ENCODE measurements around the gene NCR2.
A peak's percentile ranks its signal among the peaks of the same experiment; 100 is the strongest.

Gene NCR2

DNA sequence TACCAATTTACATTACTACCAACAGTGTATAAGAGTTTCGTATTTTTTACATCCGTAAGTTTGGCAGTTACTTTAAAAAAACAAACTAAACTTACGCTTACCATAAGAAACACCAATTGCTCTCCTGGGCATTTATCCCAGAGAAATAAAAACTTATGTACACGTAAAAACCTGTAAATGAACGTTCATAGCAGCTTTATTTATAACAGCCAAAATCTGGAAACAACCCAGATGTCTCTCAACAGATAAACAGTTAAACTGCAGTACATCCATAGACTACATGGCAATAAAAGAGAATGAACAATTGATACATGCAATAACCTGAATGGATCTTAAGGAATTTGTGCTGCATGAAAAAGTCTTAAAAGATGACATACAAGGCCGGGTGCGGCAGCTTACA, 30.7 kb downstream of the NCR2 start:
- DNase-seq = no peak

DNA sequence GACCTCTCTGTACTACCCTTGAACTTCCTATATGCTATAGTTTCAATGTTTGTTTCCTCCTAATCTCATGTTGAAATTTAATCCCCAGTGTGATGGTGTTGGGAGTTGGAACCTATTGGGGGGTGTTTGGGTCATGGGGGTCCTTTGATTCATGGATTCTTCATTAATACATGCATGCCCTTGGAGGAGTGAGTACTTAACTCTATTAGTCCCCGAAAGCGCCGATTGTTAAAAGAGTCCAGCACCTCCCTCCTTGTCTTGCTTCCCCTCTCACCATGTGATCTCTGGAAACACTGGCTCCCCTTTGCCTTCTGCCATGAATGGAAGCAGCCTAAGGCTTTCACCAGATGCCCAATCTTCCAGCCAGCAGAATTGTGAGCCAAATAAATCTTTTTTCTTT, 31.7 kb downstream of the NCR2 start:
- DNase-seq = no peak

- peak; percentile 61 for DNase-seq
Observed at GRCh38 chr6:41367700-41368099, 32.3 kb downstream of the NCR2 start.

DNA sequence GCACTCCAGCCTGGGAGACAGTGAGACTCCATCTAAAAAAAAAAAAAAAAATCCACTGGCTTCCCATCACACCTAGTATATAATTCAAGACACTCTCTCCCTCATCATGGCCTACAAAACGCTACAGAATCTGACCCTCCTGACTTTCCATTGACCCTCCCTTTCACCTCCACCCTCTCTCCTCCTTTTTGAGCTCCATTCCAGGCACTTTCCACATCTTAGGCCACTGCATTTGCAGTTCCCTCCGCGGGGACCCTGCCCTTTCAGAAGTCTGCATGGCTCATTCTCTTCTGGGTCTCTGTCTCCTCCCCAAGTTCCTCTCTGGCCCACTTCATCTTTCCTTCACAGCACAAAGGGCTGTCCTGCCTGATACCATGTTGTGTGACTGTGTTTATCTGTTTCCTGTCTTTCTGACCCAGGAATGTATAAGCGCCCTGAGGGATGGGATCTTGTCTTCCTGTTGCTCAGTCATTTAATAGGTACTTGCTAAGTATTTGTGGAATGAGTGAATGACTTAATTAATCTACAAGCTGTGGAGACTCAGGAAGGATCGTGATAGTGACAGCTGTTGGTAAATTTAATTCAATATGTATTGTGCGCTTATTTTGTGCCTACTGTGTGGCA, 35.2 kb downstream of the NCR2 start:
- DNase-seq = no peak

- no peak for DNase-seq
Observed at GRCh38 chr6:41371461-41371991, 36.1 kb downstream of the NCR2 start.

GRCh38 chr6:41371992-41372831, 36.8 kb downstream of the NCR2 start:
- DNase-seq = no peak

DNA sequence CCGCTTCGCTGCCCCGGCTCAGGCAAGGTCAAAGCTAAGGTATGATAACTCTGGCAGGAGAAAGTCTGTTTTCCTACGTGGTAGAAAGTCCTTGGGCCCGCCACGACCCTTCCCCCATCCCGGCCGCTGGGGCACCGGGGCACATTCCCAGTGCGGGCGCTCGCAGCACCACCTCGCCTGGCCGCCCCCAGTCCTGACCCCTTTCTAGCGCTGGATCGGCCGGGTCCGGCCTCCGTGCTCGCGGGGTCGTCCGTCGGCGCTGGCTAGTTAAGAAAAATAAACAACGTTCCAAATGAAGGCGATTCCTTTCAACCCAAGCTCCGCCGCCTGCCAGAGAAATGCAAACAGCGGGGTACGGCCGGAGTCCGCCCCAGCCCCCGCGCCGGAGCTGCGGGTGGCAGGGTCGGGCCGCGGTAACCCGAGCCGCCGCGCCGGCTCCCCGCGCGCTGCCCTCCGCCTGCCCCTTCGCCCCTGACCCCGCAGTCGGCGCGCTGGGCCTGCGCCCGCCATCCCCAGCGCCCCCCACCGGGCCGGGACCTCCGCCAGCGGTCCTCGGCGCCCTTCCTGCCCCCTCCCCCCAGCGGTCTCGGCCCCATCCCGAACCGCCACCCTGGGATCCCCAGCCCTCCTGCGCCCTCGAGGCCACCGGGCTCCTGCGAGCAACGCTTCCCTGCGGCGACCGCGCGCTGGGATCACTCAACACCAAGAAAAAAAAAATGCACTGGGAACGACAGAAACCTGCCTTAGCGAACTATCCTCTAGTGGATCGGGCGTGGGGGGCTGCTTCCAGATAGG, 37.6 kb downstream of the NCR2 start:
- DNase-seq = no peak

DNA sequence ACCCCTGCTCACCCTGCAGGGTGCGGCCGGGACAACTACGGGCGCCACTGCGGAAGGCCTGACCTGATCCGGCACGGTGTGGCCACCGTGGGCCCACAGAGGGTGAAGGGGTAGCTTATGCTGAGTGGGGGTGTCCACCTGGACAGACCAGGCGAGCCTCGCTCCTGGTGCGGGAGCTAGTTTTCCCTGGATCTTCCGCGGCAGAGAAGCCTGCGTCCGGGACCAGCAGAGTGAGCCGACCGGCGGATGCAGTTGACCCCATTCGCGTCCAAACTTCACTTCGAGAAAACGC, 38.2 kb downstream of the NCR2 start:
- DNase-seq = no peak

- peak; percentile 11 for DNase-seq
Observed at GRCh38 chr6:41373919-41374617, 38.7 kb downstream of the NCR2 start.

- no peak for DNase-seq
Observed at GRCh38 chr6:41374618-41375590, 39.5 kb downstream of the NCR2 start.

DNA sequence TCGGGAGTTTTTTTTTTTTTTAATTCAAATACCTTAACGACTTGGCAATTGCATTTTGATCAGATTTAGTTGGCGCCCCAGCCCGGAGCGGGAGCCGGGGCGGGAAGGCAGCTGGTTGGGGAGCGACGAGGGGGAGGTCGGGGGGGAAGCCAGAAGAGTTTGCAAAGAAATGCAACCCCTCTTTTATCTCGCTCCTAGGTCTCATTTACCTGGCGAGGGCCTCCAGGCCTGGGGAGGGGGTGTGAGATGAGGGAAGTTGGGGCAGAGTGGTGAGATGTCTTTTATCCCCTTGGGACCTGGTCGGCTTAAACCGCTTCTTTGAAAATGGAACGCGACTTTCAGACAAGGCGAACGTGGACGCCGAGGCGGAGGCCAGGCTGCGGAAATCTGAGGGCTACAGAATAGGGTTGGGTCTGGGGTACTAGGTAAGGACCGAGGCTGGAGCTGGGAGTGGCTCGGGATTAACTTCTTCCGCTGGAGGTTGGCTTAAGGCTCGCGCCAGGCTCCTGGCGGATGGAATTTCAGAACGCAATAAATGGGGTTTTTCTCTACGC, 40.3 kb downstream of the NCR2 start:
- DNase-seq = no peak

- DNase-seq = no peak
Observed at GRCh38 chr6:41376176-41376575, 40.8 kb downstream of the NCR2 start.

- DNase-seq = no peak
Observed at GRCh38 chr6:41377071-41377470, 41.7 kb downstream of the NCR2 start.

- DNase-seq = no peak
Observed at GRCh38 chr6:41379306-41379705, 43.9 kb downstream of the NCR2 start.

- no peak for DNase-seq
Observed at GRCh38 chr6:41386594-41386993, 51.2 kb downstream of the NCR2 start.

DNA sequence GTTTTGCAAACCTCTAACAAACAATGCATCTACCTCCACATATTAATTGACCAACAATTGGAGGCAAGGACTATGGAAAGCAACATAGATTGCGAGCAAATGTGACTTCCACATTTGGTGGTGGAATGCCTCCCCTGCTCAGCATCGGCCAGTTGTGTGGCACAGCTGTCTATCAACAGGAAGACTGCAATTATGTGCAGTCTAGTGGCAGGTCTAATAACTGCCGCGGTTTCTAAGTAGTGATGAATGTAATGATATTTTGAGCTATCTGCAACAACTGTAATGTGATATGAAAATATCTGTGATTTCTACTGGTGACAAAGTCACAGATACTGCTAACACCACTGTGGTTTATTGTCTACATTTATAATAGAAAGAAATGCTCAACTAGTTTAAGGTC, 56.8 kb downstream of the NCR2 start:
- DNase-seq = no peak

DNA sequence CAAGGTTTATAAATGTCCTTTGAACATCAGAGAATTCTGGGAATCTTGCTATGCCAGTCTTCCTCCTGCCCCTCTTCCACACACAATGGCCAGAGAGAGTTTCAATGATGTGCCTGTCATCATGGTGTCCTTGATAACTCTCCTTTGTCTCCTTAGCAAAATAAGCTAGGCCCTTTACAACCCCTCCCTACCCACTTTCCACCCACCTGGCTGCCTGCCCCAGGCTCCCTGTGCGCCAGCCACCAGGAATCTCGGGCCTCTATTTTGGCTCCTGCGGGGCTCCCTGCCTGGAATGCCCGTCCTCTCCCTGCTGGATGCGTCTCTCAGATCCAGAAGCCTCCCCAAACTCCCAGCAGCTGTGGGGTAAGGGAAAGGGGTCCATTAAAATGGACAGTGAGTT, 60.9 kb downstream of the NCR2 start:
- no peak for DNase-seq

DNA sequence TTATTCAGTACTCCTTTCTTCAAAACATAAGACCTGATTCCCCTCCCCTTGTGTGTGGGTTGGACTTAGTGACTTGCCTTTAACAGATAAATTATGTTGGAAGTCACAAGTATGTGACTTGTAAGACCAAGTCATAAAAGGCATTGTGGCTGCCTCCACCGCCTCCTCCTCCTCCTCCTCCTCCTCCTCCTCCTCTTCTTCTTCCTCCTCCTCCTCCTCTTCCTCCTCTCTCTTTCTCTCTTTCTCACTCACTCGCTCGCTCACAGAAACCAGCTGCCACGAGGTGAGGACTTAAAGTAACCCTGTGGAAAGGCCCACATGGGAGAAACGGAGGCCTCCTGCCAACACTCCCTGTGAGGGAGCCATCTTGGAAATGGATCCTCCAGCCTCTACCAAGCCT, 64.0 kb downstream of the NCR2 start:
- DNase-seq = no peak

All from NCI-H2029 (cell line).